Testis (tissue), 2 donors: ENCODE measurements around the gene KRT28.

Source experiments
- POLR2A ChIP-seq: fragments of 450-650 bp; IDR thresholded peaks from one replicate; pipeline ENCODE4 v1.6.1; 2017; ENCODE audit warnings: antibody characterized with exemption, mild to moderate bottlenecking, moderate library complexity
- TF ChIP-seq, protein P1 (sequence below), 3 experiments: fragments of 450-650 bp in 2 of 3; fragments of 200-600 bp in 1 of 3; sonication (generic) in 1 of 3; IDR thresholded peaks; one replicate each; pipeline ENCODE4 v1.5.1; 2016 to 2019; ENCODE audit warnings: antibody characterized with exemption in 3 of 3, mild to moderate bottlenecking in 2 of 3, moderate library complexity in 1 of 3

DNA sequence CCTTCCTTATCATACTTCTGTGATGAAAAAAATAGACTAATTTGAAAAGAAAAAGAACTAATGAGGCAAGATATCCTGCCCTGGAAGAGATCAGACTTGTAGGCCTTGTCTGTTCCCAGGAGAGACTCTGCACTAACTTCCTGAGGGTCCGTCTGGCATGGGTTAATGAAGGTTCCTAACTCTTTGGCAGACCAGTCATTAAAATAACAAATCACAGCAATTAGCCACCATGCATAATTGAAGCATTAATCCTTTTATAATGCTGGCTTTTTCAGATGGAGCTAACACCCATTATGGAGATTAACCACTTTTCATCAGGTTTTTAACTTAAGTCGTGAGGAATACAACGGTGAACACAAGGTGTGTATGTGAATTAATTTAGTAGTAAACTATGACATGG lies 33.1 kb upstream of the KRT28 start:
- TF ChIP-seq, protein P1, sequence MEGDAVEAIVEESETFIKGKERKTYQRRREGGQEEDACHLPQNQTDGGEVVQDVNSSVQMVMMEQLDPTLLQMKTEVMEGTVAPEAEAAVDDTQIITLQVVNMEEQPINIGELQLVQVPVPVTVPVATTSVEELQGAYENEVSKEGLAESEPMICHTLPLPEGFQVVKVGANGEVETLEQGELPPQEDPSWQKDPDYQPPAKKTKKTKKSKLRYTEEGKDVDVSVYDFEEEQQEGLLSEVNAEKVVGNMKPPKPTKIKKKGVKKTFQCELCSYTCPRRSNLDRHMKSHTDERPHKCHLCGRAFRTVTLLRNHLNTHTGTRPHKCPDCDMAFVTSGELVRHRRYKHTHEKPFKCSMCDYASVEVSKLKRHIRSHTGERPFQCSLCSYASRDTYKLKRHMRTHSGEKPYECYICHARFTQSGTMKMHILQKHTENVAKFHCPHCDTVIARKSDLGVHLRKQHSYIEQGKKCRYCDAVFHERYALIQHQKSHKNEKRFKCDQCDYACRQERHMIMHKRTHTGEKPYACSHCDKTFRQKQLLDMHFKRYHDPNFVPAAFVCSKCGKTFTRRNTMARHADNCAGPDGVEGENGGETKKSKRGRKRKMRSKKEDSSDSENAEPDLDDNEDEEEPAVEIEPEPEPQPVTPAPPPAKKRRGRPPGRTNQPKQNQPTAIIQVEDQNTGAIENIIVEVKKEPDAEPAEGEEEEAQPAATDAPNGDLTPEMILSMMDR (IDR thresholded peaks at IDR 0.05), result no peak
- no peak for TF ChIP-seq POLR2A
